ENCODE results near the gene MET. TPM values are rescaled to one million over a fixed set of nuclear protein-coding genes. Genes with fewer than 3 reads are reported as not detected.

The MET gene
- total RNA-seq, 1 experiment from 2014 or later, result 200 TPM

- CTCF ChIA-PET, result no interaction called here
- ATAC-seq, result no peak
- RAD21 ChIA-PET (ENCODE audit: low non-redundant PET in 1 of 2, low total read pairs in 2 of 2, uncharacterized antibody in 2 of 2, unreplicated experiment in 2 of 2), result no interaction called here
- no peaks in the 10 kb centered on the region for H3K27me3 ChIP-seq (ENCODE audit: insufficient read depth, low read length)
- no peak overlapping the region for H2AFZ ChIP-seq (ENCODE audit: low read depth, low read length, poor library complexity, severe bottlenecking)
- no peaks in the 10 kb centered on the region for H3K9me2 ChIP-seq (ENCODE audit: insufficient read depth)
- H3K27ac ChIP-seq (ENCODE audit: low read depth, low read length), result no peak overlapping the region
- no peak overlapping the region for H3K4me3 ChIP-seq (replicated peaks in 1 of 2; ENCODE audit: low read depth in 1 of 2, low read length in 2 of 2)
- intact Hi-C loops (cut with micrococcal nuclease), result no loop called here
- no peak overlapping the region for H3K9ac ChIP-seq (ENCODE audit: low read length)
- DNase-seq (ENCODE audit: low read depth, low spot score), result no peak
- no peaks in the 10 kb centered on the region for H4K20me1 ChIP-seq (ENCODE audit: insufficient read depth)
- no peak for TF ChIP-seq SIN3A (IDR thresholded peaks at IDR 0.05; ENCODE audit: low read depth)
- no peak for TF ChIP-seq YY1 (IDR thresholded peaks at IDR 0.05; ENCODE audit: extremely low read depth, insufficient replicate concordance, low read depth, low read length)
- no peak for TF ChIP-seq CBX3 (IDR thresholded peaks at IDR 0.05; ENCODE audit: low read depth)
- TF ChIP-seq FOSL1 (IDR thresholded peaks at IDR 0.05; ENCODE audit: low read depth), result no peak
- no peak for TF ChIP-seq EZH2 (IDR thresholded peaks at IDR 0.05)
- TF ChIP-seq ELF1 (IDR thresholded peaks at IDR 0.05; ENCODE audit: borderline replicate concordance, low read depth), result no peak
- TF ChIP-seq, protein P1, sequence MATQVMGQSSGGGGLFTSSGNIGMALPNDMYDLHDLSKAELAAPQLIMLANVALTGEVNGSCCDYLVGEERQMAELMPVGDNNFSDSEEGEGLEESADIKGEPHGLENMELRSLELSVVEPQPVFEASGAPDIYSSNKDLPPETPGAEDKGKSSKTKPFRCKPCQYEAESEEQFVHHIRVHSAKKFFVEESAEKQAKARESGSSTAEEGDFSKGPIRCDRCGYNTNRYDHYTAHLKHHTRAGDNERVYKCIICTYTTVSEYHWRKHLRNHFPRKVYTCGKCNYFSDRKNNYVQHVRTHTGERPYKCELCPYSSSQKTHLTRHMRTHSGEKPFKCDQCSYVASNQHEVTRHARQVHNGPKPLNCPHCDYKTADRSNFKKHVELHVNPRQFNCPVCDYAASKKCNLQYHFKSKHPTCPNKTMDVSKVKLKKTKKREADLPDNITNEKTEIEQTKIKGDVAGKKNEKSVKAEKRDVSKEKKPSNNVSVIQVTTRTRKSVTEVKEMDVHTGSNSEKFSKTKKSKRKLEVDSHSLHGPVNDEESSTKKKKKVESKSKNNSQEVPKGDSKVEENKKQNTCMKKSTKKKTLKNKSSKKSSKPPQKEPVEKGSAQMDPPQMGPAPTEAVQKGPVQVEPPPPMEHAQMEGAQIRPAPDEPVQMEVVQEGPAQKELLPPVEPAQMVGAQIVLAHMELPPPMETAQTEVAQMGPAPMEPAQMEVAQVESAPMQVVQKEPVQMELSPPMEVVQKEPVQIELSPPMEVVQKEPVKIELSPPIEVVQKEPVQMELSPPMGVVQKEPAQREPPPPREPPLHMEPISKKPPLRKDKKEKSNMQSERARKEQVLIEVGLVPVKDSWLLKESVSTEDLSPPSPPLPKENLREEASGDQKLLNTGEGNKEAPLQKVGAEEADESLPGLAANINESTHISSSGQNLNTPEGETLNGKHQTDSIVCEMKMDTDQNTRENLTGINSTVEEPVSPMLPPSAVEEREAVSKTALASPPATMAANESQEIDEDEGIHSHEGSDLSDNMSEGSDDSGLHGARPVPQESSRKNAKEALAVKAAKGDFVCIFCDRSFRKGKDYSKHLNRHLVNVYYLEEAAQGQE (IDR thresholded peaks at IDR 0.05; ENCODE audit: low read depth), result no peak
- no peak for TF ChIP-seq SP1 (IDR thresholded peaks at IDR 0.05; ENCODE audit: low read depth)
- TF ChIP-seq, protein P2, sequence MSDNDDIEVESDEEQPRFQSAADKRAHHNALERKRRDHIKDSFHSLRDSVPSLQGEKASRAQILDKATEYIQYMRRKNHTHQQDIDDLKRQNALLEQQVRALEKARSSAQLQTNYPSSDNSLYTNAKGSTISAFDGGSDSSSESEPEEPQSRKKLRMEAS (IDR thresholded peaks at IDR 0.05), result no peak
- no peak for TF ChIP-seq SRF (IDR thresholded peaks at IDR 0.05; ENCODE audit: low read depth)
- no peak for TF ChIP-seq TCF7L2 (IDR thresholded peaks at IDR 0.05; ENCODE audit: borderline replicate concordance, extremely low read depth, insufficient read depth, insufficient read length)
- TF ChIP-seq ATF3 (IDR thresholded peaks at IDR 0.05), result no peak
- TF ChIP-seq JUND (IDR thresholded peaks at IDR 0.05), result no peak
- TF ChIP-seq EGR1 (IDR thresholded peaks at IDR 0.05; ENCODE audit: low read depth), result no peak
- TF ChIP-seq, protein P3, sequence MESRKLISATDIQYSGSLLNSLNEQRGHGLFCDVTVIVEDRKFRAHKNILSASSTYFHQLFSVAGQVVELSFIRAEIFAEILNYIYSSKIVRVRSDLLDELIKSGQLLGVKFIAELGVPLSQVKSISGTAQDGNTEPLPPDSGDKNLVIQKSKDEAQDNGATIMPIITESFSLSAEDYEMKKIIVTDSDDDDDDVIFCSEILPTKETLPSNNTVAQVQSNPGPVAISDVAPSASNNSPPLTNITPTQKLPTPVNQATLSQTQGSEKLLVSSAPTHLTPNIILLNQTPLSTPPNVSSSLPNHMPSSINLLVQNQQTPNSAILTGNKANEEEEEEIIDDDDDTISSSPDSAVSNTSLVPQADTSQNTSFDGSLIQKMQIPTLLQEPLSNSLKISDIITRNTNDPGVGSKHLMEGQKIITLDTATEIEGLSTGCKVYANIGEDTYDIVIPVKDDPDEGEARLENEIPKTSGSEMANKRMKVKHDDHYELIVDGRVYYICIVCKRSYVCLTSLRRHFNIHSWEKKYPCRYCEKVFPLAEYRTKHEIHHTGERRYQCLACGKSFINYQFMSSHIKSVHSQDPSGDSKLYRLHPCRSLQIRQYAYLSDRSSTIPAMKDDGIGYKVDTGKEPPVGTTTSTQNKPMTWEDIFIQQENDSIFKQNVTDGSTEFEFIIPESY (IDR thresholded peaks at IDR 0.05; ENCODE audit: extremely low read depth, insufficient replicate concordance, low read length), result no peak
- no peak for TF ChIP-seq POLR2AphosphoS5 (IDR thresholded peaks at IDR 0.05; ENCODE audit: low read depth, low read length)
- no peak for TF ChIP-seq EZH2phosphoT487 (IDR thresholded peaks at IDR 0.05; ENCODE audit: borderline replicate concordance)
- no peak for TF ChIP-seq CTCF (IDR thresholded peaks at IDR 0.05 in 2 of 3, conservative IDR thresholded peaks at IDR 0.05 in 1 of 3; ENCODE audit: borderline replicate concordance in 1 of 3, insufficient read depth in 1 of 3, low read depth in 2 of 3, low read length in 2 of 3)
- no peak for TF ChIP-seq RAD21 (IDR thresholded peaks at IDR 0.05; ENCODE audit: low read depth)
- TF ChIP-seq CEBPB (IDR thresholded peaks at IDR 0.05; ENCODE audit: low read depth), result no peak
- H3K79me2 ChIP-seq (ENCODE audit: insufficient read depth, low read length), result no peaks in the 10 kb centered on the region
- no peaks in the 10 kb centered on the region for H3K9me3 ChIP-seq (ENCODE audit: control insufficient read depth in 1 of 2, insufficient read depth in 1 of 2, low read depth in 1 of 2, low read length in 2 of 2)
- H3K4me1 ChIP-seq (ENCODE audit: control insufficient read depth in 1 of 2, insufficient read depth in 2 of 2, low read length in 2 of 2), result no peaks in the 10 kb centered on the region
- no peaks in the 10 kb centered on the region for H3K36me3 ChIP-seq (ENCODE audit: control insufficient read depth in 1 of 2, insufficient read depth in 2 of 2, low read length in 2 of 2)
- H3K4me2 ChIP-seq (ENCODE audit: low read length), result no peak overlapping the region
- POLR2A ChIA-PET, result no interaction called here
- BruUV-seq (replicated peaks), result no TSS peak
These were observed 148.2 kb downstream of the MET start for GRCh38 chr7:116820149-116820548.

All from HCT116 (cell line).